ENCODE data around the gene TMEM63A. TPM values are rescaled to one million over a fixed set of nuclear protein-coding genes. Genes with fewer than 3 reads are reported as not detected.

The TMEM63A gene
- total RNA-seq, 1 experiment from 2014 or later, result 91.7 TPM

- no peak for TF ChIP-seq STAT6 (CRISPR knock-in tag; conservative IDR thresholded peaks at IDR 0.05; ENCODE audit: low read depth)
These were observed 2.0 kb downstream of the TMEM63A start (continued) for GRCh38 chr1:225880222-225880588.

GRCh38 chr1:225879521-225880221, 2.5 kb downstream of the TMEM63A start:
- Mint-ChIP-seq H3K27ac (peak overlapping the region; percentile 37; the same call in 1 of the 2 replicates), H3K27me3 (ENCODE audit: low read depth) (no peaks in the 10 kb centered on the region), H3K36me3 (peaks cover 21% of the 10 kb centered on the region), H3K4me3 (peak overlapping the region; percentile 77; the same call in 1 of the 2 replicates), H3K9me3 (no peaks in the 10 kb centered on the region), H3K4me1 (peaks cover 57% of the 10 kb centered on the region)
- no peak for DNase-seq (ENCODE audit: low spot score)
- POLR2A ChIA-PET, result no interaction called here
- TF ChIP-seq ELF4 (CRISPR knock-in tag; IDR thresholded peaks at IDR 0.05; ENCODE audit: low read depth), result no peak
- TF ChIP-seq ZMAT4 (CRISPR knock-in tag; IDR thresholded peaks at IDR 0.05), result no peak
- no peak for TF ChIP-seq USF1 (CRISPR knock-in tag; IDR thresholded peaks at IDR 0.05)
- TF ChIP-seq NFYB (CRISPR knock-in tag; conservative IDR thresholded peaks at IDR 0.05; ENCODE audit: low read depth), result no peak
- TF ChIP-seq ZNF138 (CRISPR knock-in tag; conservative IDR thresholded peaks at IDR 0.05), result no peak
- no peak for ATAC-seq
- CTCF ChIA-PET, result interaction anchor here (1.0 to 7.6 kb wide), 6 partner anchors 30 to 405 kb away, joined by 3 to 94 read pairs (median 6); no protein-coding TSS in a partner anchor

- H3K4me3 Mint-ChIP-seq, result no peak overlapping the region
- peak overlapping the region; percentile 45; the same call in 1 of the 2 replicates for H3K27ac Mint-ChIP-seq
- H3K36me3 Mint-ChIP-seq, result peaks cover 29% of the 10 kb centered on the region
- ATAC-seq (no peak), DNase-seq (ENCODE audit: low spot score) (no peak)
- CTCF ChIA-PET, result interaction anchor here (0.6 to 7.6 kb wide), 7 partner anchors 9 to 404 kb away, joined by 3 to 94 read pairs (median 9); partner anchors contain the start of gene LEFTY1
- POLR2A ChIA-PET, result no interaction called here
- peaks cover 51% of the 10 kb centered on the region for H3K4me1 Mint-ChIP-seq
- H3K27me3 Mint-ChIP-seq (ENCODE audit: low read depth), result no peaks in the 10 kb centered on the region
- TF ChIP-seq RELA (CRISPR knock-in tag; IDR thresholded peaks at IDR 0.05; ENCODE audit: borderline replicate concordance), result no peak
- TF ChIP-seq FOXJ3 (CRISPR knock-in tag; IDR thresholded peaks at IDR 0.05; ENCODE audit: borderline replicate concordance), result no peak
- no peak for TF ChIP-seq NFATC4 (CRISPR knock-in tag; IDR thresholded peaks at IDR 0.05)
- no peak for TF ChIP-seq HMGA2 (CRISPR knock-in tag; IDR thresholded peaks at IDR 0.05)
- TF ChIP-seq NR3C1 (CRISPR knock-in tag; conservative IDR thresholded peaks at IDR 0.05; ENCODE audit: low read depth), result no peak
- TF ChIP-seq GTF2I (CRISPR knock-in tag; conservative IDR thresholded peaks at IDR 0.05), result no peak
- TF ChIP-seq OVOL2 (CRISPR knock-in tag; IDR thresholded peaks at IDR 0.05; ENCODE audit: borderline replicate concordance), result no peak
- TF ChIP-seq FOXP1 (CRISPR knock-in tag; IDR thresholded peaks at IDR 0.05; ENCODE audit: borderline replicate concordance), result no peak
- TF ChIP-seq, protein P1, sequence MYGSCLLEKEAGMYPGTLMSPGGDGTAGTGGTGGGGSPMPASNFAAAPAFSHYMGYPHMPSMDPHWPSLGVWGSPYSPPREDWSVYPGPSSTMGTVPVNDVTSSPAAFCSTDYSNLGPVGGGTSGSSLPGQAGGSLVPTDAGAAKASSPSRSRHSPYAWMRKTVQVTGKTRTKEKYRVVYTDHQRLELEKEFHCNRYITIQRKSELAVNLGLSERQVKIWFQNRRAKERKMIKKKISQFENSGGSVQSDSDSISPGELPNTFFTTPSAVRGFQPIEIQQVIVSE (CRISPR knock-in tag; IDR thresholded peaks at IDR 0.05; ENCODE audit: borderline replicate concordance), result no peak
- TF ChIP-seq TP53 (CRISPR knock-in tag; IDR thresholded peaks at IDR 0.05), result no peak
- no peak for TF ChIP-seq ZMAT4 (CRISPR knock-in tag; IDR thresholded peaks at IDR 0.05)
- TF ChIP-seq STAT6 (CRISPR knock-in tag; conservative IDR thresholded peaks at IDR 0.05; ENCODE audit: low read depth), result no peak
- no peaks in the 10 kb centered on the region for H3K9me3 Mint-ChIP-seq
These were observed 3.9 kb downstream of the TMEM63A start for GRCh38 chr1:225878282-225878681.
